Neural cell (in vitro differentiated cells): ENCODE measurements around the gene MSLN. TPM values are rescaled to one million over a fixed set of nuclear protein-coding genes. Genes with fewer than 3 reads are reported as not detected.

Experiments used
- H2AFZ ChIP-seq: fragments of 200-600, 300-800 bp; sonication (generic), shearing (Covaris generic); 2 replicates; pipeline ENCODE4 v1.6.0; 2014; ENCODE audit warnings: low read depth, mild to moderate bottlenecking, antibody characterized with exemption, low read length, moderate library complexity
- H3F3A ChIP-seq: fragments of 200-600 bp; shearing (Covaris generic); 2 replicates; pipeline ENCODE4 v1.6.1; 2016; ENCODE audit warnings: mild to moderate bottlenecking, moderate library complexity, mixed read lengths, antibody characterized with exemption, low read length; ENCODE audit not compliant: insufficient read depth, poor library complexity, severe bottlenecking
- H3K27ac ChIP-seq: fragments of 200-600, 300-800 bp; sonication (generic), shearing (Covaris generic); 2 replicates; pipeline ENCODE4 v1.5.1; 2014; ENCODE audit warnings: mild to moderate bottlenecking, low read length, moderate library complexity
- H3K27me3 ChIP-seq: fragments of 300-800, 200-600 bp; sonication (generic), shearing (Covaris generic); 2 replicates; pipeline ENCODE4 v1.6.0; 2014; ENCODE audit warnings: mild to moderate bottlenecking, low read depth, low read length, moderate library complexity; ENCODE audit not compliant: insufficient read depth
- H3K36me3 ChIP-seq: fragments of 300-800, 200-600 bp; sonication (generic), shearing (Covaris generic); 2 replicates; pipeline ENCODE4 v1.5.1; 2014; ENCODE audit warnings: mild to moderate bottlenecking, antibody characterized with exemption, low read length, moderate library complexity; ENCODE audit not compliant: insufficient read depth
- H3K4me2 ChIP-seq: fragments of 300-800, 200-600 bp; sonication (generic), shearing (Covaris generic); 2 replicates; pipeline ENCODE4 v1.6.0; 2014; ENCODE audit warnings: mild to moderate bottlenecking, low read length
- H3K4me3 ChIP-seq: fragments of 300-800, 200-600 bp; sonication (generic), shearing (Covaris generic); 2 replicates; pipeline ENCODE4 v1.5.1; 2014; ENCODE audit warnings: mild to moderate bottlenecking, low read length, moderate library complexity
- H3K79me2 ChIP-seq: fragments of 200-600 bp; shearing (Covaris generic); replicated peaks from 2 replicates; pipeline ENCODE4 v1.6.0; 2014; ENCODE audit warnings: mild to moderate bottlenecking, low read length, moderate library complexity; ENCODE audit not compliant: insufficient read depth
- H3K9ac ChIP-seq: fragments of 300-800, 200-600 bp; sonication (generic), shearing (Covaris generic); 2 replicates; pipeline ENCODE4 v1.6.1; 2016; ENCODE audit warnings: mild to moderate bottlenecking, low read length, mixed read lengths
- H3K9me2 ChIP-seq: fragments of 200-600 bp; shearing (Covaris generic); 2 replicates; pipeline ENCODE4 v1.6.1; 2016; ENCODE audit warnings: mild to moderate bottlenecking, low read length, mixed read lengths; ENCODE audit not compliant: insufficient read depth
- H3K9me3 ChIP-seq: fragments of 200-600, 300-800 bp; sonication (generic), shearing (Covaris generic); 2 replicates; pipeline ENCODE4 v1.6.1; 2016; ENCODE audit warnings: mild to moderate bottlenecking, mixed run types, low read length, moderate library complexity, mixed read lengths
- H4K20me1 ChIP-seq: fragments of 200-600 bp; shearing (Covaris generic); 2 replicates; pipeline ENCODE4 v1.6.1; 2016; ENCODE audit warnings: mild to moderate bottlenecking, mixed run types; ENCODE audit not compliant: insufficient read depth
- CTCF ChIP-seq: fragments of 450-650 bp; IDR thresholded peaks from 2 replicates; pipeline ENCODE4 v1.5.1; 2014; ENCODE audit warnings: antibody characterized with exemption, mild to moderate bottlenecking, moderate library complexity; ENCODE audit not compliant: poor library complexity, severe bottlenecking
- EP300 ChIP-seq: fragments of 450-650 bp; conservative IDR thresholded peaks from 2 replicates; pipeline ENCODE4 v1.6.1; 2014; ENCODE audit warnings: antibody characterized with exemption, mild to moderate bottlenecking, moderate library complexity; ENCODE audit not compliant: poor library complexity, severe bottlenecking
- EZH2 ChIP-seq: fragments of 200-600, 300-800 bp; shearing (Covaris generic), sonication (generic); IDR thresholded peaks from 2 replicates; pipeline ENCODE4 v1.6.1; 2014; ENCODE audit warnings: antibody characterized with exemption, low read length, borderline replicate concordance, mild to moderate bottlenecking; ENCODE audit not compliant: insufficient read depth, poor library complexity, severe bottlenecking
- MXI1 ChIP-seq: fragments of 450-650 bp; conservative IDR thresholded peaks from 2 replicates; pipeline ENCODE4 v1.6.1; 2014; ENCODE audit warnings: antibody characterized with exemption, mild to moderate bottlenecking; ENCODE audit not compliant: poor library complexity, severe bottlenecking
- POLR2AphosphoS5 ChIP-seq: IDR thresholded peaks from 2 replicates; pipeline ENCODE4 v1.6.1; 2012
- RAD21 ChIP-seq: fragments of 450-650 bp; conservative IDR thresholded peaks from 2 replicates; pipeline ENCODE4 v1.6.1; 2014; ENCODE audit warnings: antibody characterized with exemption, mild to moderate bottlenecking, moderate library complexity
- REST ChIP-seq: IDR thresholded peaks from 2 replicates; pipeline ENCODE4 v1.6.1; 2012; ENCODE audit warnings: borderline replicate concordance
- SMC3 ChIP-seq: fragments of 450-650 bp; conservative IDR thresholded peaks from 2 replicates; pipeline ENCODE4 v1.6.1; 2014; ENCODE audit warnings: antibody characterized with exemption, mild to moderate bottlenecking, moderate library complexity; ENCODE audit not compliant: poor library complexity
- TAF1 ChIP-seq: IDR thresholded peaks from 2 replicates; pipeline ENCODE4 v1.6.1; 2012; ENCODE audit warnings: low read depth
- polyA plus RNA-seq: library from polyadenylated mRNA; depleted of rRNA; stranded (reverse); fragments of >200 nt; gene quantifications from 2 replicates; pipeline ENCODE4 v1.2.3, GENCODE V29; 2014

MSLN gene
- polyA plus RNA-seq, 1 donor from 2014 or later: 0.63 TPM

- Histone ChIP-seq H3K27ac (no peak overlapping the region), H3F3A (no peaks in the 10 kb centered on the region)
These were observed 10.0 kb upstream of the MSLN start for GRCh38 chr16:750485-750884.

More at GRCh38 chr16:750485-750884, 10.0 kb upstream of the MSLN start:
- H4K20me1 ChIP-seq: no peaks in the 10 kb centered on the region
- H3K4me2 ChIP-seq: no peak overlapping the region
- no peaks in the 10 kb centered on the region for H3K27me3 ChIP-seq
- no peaks in the 10 kb centered on the region for H3K9me2 ChIP-seq
- H3K9me3 ChIP-seq: no peaks in the 10 kb centered on the region
- TF ChIP-seq EZH2 (no peak), SMC3 (no peak), MXI1 (no peak), POLR2AphosphoS5 (no peak), RAD21 (no peak), TAF1 (no peak), CTCF (no peak), REST (no peak), EP300 (no peak)
- no peak overlapping the region for H3K4me3 ChIP-seq
- no peaks in the 10 kb centered on the region for H3K79me2 ChIP-seq
- no peak overlapping the region for H2AFZ ChIP-seq
- H3K36me3 ChIP-seq: no peaks in the 10 kb centered on the region
- no peak overlapping the region for H3K9ac ChIP-seq
